ENCODE data around the gene DAB2.

DAB2 gene

DNA sequence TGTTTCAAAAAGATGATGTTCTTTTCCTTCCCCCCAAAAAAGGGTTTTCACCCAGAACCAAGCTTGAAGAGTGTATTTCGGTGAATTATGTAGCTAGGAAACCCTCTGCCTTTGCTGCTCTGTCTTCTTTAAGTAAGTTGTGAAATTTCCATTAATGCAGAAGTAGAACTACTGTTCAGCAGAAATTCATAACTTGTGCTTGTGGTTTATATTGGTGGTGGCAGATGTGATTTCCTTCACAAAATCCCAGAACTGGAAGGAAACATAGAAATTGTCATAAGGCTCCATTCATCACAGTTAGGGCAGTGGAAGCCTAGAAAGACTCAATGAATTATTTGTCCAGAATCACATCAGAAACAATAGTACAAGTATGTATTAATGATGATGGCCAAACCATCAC is 42.1 kb upstream of the DAB2 start:
- no peak for TF ChIP-seq CTCF (IDR thresholded peaks at IDR 0.05; ENCODE audit: insufficient read depth, low read depth, low read length, missing control alignments)
- H3K4me3 ChIP-seq (ENCODE audit: low read length): no peak overlapping the region

GRCh38 chr5:39465843-39466242 is 41.1 kb upstream of the DAB2 start:
- DNase-seq (ENCODE audit: low read depth): no peak
- no peak overlapping the region for H3K4me3 ChIP-seq (ENCODE audit: low read length)
- TF ChIP-seq CTCF (IDR thresholded peaks at IDR 0.05; ENCODE audit: insufficient read depth, low read depth, low read length, missing control alignments): no peak

More for the DNA sequence above, 42.1 kb upstream of the DAB2 start:
- no peak for DNase-seq (ENCODE audit: low read depth)

DNA sequence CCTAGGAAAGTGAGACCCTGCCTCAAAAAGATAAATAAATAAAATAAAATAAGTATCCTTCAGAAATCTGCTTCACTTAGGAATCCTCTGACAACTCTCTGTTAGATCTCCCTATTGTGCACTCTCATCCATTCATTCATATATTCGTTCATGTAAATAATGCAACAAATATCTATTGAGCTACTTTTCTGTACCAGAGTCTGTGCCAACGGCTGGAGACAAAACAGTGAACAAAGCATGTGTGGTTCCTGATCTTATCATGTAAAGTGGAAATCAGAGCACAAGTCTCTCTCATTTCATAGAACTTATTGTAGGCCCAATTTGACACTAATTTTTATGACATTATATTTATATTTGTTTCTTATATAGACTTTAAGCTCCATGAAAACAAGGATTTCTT is 40.3 kb upstream of the DAB2 start:
- TF ChIP-seq CTCF (IDR thresholded peaks at IDR 0.05; ENCODE audit: insufficient read depth, low read depth, low read length, missing control alignments): no peak
- no peak overlapping the region for H3K4me3 ChIP-seq (ENCODE audit: low read length)
- DNase-seq (ENCODE audit: low read depth): no peak

DNA sequence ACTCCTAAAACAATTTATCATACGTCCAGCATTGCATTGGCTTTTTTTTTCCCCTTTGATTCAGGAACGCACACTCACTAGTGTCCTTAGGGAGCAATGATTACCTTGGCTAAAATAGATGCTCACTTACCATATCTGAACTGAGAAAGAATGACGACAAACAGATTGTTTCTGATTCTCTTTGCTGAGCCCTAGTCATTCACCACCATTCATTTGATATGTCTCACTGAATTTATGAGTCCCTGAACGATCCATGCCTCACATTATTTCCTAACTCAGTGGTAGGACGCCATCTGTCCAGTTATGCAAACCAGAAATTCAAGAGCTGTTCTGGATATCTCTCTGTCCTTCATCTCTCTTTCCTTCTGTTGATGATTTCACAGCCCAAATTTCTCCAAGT is 39.3 kb upstream of the DAB2 start:
- no peak for DNase-seq (ENCODE audit: low read depth)
- H3K4me3 ChIP-seq (ENCODE audit: low read length): no peak overlapping the region
- no peak for TF ChIP-seq CTCF (IDR thresholded peaks at IDR 0.05; ENCODE audit: insufficient read depth, low read depth, low read length, missing control alignments)

GRCh38 chr5:39462211-39462610 is 37.4 kb upstream of the DAB2 start:
- no peak overlapping the region for H3K4me3 ChIP-seq (ENCODE audit: low read length)
- no peak for TF ChIP-seq CTCF (IDR thresholded peaks at IDR 0.05; ENCODE audit: insufficient read depth, low read depth, low read length, missing control alignments)
- no peak for DNase-seq (ENCODE audit: low read depth)

- no peak overlapping the region for H3K4me3 ChIP-seq (ENCODE audit: low read length)
- no peak for TF ChIP-seq CTCF (IDR thresholded peaks at IDR 0.05; ENCODE audit: insufficient read depth, low read depth, low read length, missing control alignments)
- DNase-seq (ENCODE audit: low read depth): no peak
Measured at GRCh38 chr5:39461007-39461682, 36.4 kb upstream of the DAB2 start.

DNA sequence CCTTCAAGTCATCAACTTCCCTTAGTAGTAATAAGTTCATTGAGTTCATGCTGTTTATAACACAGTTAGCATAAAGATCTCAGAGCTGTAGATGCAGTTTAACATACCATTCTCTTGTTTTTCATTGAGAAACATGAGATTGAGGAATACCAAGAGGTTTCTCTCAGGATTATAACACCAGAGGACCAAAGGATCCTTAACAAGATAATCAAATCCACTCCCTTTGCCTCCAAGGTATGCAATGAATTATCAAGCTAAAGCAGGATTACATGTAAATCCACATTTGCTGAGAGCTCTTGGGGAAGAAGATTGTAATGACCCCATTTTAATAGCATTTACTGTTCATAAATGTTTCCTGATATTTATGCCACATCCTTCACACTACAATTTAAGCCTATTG is 35.1 kb upstream of the DAB2 start:
- no peak overlapping the region for H3K4me3 ChIP-seq (ENCODE audit: low read length)
- TF ChIP-seq CTCF (IDR thresholded peaks at IDR 0.05; ENCODE audit: insufficient read depth, low read depth, low read length, missing control alignments): no peak
- DNase-seq (ENCODE audit: low read depth): no peak
